Hematopoietic multipotent progenitor cell treated with erythropoietin and hydrocortisone succinate and interleukin-3 and kit ligand, for 15 days (in vitro differentiated cells): ENCODE data around the gene LRP1B.

Experiments used
- DNase-seq: peaks from one replicate; pipeline ENCODE4 v3.0.0-alpha.2; 2015; ENCODE audit warnings: low spot score

LRP1B gene

DNA sequence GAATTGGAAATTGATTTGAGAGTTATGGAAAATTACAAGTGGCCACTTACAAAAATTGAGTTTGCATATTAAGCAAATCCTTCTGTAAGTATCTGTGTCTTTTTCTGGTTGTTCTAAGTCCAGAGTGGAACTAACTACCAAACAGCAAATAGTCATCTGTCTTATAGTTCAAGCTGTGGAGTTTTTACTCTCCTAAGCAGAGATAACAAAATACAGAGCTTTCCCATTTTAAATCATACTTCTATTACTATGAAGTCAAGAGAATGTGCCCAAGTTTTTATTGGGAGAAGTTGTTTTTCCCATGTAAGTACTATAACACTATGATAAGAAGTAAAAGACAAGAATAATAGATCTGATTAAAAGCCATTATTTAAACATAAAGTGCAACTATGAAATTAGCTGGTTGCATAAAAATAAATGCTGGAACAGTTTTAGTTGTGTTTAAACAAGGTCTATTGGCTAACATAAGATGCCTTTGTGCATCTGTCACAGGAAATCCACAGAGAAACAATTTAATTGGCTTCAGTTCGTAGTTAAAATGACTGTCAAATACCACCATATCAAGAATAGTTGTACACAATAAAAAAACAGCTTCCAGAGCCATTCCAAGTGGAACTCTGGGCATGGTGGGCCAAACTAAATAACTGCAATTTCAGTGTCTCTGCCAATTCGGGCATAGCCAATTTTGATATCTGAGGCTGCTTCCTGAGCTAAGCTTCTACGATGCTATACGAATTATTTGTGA lies 1883.2 kb downstream of the LRP1B start:
- no peak for DNase-seq

DNA sequence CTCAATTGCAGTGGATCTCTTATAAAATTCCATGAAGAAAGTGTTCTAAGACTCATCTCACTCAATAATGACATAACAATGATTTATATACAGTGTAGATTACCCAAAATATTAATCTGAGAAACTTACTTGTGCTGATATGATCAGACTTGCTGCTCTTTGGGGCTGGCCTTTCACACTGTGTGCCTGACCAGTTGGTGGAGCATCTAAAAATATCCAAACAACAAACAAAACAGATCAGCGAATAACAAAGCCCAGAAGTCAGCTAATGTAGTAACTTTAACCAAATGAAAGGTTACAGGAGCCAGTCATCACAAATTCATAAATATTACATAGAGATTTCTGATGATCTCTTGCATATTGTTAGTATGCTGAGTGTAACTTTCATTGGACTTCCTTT lies 1883.9 kb downstream of the LRP1B start:
- DNase-seq = no peak

DNA sequence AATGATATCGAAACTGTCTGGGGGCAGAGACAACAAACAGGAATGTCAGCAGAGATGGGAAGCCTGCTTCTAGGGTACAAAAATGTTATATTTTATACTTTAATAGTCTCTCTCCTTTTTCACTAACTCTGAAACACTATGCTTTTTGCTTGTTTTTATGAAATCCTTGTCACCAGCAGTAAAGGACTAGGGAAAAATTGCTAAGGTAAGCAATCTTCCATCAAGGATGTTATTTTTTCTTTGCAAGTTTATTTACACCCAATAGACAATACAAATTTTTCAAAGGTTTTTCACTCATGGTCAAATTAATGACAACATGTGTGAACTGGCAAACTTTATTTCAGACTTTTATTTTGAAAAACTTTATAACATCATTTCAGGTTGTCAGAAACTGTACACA lies 1884.8 kb downstream of the LRP1B start:
- no peak for DNase-seq

DNA sequence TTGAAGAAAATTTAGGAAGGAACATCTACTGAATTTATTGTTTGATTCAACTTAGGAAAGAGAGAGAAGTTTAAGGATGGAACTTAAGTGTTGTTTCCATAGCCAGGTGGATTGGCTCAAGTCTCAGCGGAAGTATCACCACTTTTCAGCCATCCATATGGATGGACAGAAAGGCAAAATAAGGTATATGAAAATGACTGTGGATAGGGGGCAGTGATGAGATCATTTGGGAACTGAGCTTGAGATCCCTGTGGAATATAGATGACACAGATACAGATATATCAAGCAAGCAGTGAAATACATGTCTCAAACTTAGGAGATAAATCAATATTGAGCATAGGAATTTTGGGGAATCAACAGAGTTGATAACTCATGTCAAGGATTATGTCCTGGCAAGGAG lies 1887.9 kb downstream of the LRP1B start:
- DNase-seq = no peak

DNA sequence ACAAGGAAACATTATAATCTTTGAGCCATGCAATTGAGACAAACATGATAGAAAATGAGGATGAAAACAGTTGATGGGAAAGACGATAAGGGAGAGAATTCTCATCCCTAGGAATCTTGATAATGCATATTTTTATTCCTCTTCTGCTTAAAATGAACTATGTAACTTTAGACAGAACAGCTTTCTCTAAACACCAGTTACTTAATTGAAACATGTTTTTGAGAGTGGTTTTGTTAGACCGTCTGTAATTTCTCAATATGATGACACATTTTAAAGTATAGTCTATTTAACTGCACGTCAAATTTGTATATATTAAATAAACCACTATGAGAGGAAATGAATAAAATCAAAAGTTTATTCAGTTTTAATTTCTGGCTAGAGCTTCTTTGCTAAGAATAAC lies 1896.7 kb downstream of the LRP1B start:
- DNase-seq = no peak

DNA sequence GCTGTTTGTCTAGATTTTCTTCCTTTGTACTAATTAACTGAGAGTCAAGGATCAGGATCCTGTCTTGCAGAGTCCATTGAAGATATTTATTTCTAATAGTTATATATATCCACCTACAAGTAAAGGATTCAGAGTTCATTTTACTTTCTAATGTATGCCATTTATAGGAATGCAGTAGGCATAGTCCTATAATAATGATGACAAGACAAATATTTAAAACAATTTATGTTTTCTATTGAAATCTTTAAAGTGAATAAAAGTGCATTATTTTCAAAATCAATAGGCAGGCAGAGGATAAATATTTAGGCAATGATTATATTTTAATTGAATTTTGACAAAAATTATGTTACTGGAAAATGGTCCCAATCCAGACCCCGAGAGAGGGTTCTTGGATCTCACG lies 1919.9 kb downstream of the LRP1B start:
- no peak for DNase-seq

DNA sequence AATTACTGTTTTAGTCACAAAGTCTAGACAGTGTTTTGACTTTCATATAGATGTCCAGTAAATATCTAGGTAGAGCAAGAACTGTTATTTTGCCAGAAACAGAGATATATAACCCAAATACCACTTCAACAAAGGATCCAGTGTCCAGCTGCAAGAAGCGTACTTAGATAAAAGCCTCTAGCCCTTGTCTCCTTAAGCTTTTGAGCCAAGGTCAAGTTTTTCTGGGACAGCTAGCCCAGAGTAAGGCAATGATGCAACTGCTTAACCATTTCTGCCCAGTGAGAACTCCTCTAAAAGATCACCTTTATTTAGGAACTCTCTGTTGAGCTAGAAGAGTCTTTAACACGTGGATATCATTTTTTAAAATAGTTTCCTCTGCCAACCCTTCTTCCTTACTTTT lies 1925.7 kb downstream of the LRP1B start:
- no peak for DNase-seq

DNA sequence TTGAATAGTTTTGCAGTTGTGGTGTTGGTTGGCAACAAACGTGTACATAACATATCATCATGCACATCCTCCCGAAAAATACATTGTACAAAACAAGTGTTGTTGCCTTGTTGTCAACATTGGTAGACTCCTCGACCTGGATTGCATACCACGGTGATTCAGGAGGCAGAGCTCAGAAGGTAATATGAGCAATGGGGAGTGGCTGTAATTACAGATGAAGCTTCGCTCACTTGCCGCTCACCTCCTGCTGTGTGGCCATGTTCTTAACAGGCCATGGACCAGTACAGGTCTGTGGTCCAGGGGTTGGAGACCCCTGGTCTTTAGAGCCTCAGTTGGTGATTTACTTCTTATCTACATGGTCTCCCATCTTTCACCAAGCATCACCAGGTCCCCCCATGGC lies 1927.5 kb downstream of the LRP1B start:
- no peak for DNase-seq

DNA sequence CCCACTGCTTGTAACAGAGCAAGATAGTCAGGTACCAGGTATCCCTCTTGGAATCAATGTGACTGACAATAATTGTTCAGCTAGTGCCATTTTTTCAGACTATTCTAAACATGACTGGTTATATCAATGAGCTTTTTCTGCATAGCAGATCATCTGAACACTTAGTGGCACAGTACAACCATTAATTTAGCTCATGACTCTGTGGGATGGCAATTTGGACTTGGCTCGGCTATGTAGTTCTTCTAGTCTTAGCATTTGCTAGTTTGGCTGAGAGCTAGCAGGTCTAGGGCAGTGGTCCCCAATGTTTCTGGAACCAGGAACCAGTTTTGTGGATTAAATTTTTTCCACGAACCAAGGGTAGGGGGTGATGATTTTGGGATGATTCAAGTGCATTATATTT lies 1929.2 kb downstream of the LRP1B start:
- DNase-seq = no peak

DNA sequence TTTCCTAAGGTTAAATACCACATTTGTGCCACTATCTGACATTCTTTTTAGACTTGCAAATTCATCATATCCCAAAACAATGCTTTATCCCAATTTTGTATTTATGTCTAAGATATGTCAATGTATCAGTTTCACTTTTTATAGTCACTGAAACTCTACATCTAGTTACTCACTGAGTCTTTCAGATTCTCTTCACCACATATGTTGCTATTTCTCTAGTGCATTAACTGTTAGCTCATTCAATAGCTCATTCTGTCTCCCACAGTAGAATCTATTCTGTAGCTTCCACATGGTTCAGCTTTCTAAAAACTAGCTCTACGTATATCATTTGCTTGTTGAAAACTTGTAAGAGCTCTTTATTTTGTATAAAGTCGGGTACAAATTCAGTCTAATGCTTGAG lies 1930.1 kb downstream of the LRP1B start:
- DNase-seq = no peak

DNA sequence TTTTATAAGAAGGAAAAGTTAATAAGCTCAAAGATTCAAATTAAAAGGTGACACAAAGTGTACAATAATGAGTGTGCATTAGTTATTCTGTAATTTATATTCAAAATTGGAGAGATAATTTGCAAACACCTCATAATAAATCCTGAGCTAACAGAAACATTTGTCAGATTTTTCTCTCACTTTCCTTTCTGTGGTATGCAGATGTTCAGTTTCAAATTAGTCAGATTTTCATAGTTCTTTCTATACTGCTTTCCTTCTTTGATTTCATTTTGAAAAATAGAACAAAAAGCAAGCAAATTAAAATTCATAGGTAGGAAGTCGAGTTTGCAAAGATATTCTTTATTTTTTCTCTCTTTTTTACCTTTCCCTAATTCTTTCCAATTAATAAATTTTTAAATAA lies 1930.5 kb downstream of the LRP1B start:
- DNase-seq = no peak

DNA sequence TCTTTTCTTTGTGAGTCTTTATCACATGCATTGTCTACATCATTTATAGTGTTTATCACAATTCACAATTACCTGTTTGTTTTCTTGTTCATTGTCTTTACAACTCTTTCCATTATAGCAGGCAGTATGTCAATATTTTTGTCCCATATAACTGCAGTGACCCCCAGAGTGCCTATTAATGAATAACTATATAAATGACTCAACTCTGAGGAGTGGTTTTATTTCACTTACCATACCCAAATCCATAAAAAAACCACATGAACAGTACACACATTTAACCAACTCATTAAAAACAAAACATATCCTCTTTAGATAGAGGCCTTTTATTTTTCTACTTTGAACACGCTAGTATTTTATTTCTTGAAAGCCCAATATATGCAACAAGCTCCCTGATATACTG lies 1931.5 kb downstream of the LRP1B start:
- DNase-seq = no peak

DNA sequence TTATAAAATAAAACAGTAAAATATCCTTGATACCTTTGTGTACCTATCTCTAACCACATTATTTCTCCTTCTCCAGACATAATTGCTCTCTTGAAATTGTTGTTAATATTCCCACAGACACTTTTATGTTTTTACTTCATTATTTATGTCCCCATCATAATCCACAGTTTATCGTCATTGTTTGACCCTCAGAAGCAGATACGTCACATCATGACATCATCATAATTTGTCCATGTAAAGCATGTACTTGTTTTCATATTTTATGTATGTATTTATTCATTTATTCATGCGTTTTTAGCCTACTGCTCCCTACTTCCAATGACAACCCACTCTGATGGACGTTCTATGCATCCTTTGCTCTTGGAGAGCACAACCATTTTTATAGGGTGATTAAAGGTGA lies 1943.7 kb downstream of the LRP1B start:
- DNase-seq = no peak

DNA sequence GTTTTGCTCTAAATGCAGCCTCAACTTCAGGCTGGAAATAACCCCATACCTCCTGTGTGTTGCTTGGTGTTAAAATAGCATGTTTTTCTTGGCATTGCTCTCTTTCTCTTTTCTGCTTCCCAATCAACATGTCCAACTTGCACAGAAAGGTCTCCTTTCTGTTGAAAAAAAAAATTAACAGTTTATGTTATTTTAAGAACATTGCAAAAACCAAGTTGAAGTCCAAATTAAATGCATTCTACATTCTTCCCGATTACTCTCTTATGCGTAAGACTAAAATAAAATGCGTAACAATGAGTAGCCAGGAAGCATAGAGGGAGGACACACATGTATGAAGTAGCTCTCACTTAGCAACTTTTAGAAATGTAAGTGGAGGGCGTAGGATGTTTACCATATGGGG lies 1944.5 kb downstream of the LRP1B start:
- DNase-seq = no peak

DNA sequence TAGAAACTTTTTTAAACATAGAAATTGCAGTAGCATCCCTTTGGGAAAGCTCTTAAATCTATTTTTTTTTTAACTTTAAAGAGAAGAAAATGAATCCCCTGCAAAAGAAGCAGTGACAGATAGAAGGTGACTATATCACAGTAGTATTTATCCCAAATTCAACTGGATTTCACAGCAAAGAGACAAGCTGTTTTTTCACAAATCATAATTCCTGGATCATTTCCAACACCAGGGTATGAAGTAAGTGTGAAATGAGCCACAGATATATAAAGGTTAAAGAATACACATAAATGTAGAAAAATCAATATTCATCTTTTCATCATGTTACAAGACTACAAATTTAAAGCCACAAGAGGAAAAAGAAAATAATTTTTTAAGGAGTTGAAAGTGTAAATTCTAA lies 1945.7 kb downstream of the LRP1B start:
- no peak for DNase-seq

DNA sequence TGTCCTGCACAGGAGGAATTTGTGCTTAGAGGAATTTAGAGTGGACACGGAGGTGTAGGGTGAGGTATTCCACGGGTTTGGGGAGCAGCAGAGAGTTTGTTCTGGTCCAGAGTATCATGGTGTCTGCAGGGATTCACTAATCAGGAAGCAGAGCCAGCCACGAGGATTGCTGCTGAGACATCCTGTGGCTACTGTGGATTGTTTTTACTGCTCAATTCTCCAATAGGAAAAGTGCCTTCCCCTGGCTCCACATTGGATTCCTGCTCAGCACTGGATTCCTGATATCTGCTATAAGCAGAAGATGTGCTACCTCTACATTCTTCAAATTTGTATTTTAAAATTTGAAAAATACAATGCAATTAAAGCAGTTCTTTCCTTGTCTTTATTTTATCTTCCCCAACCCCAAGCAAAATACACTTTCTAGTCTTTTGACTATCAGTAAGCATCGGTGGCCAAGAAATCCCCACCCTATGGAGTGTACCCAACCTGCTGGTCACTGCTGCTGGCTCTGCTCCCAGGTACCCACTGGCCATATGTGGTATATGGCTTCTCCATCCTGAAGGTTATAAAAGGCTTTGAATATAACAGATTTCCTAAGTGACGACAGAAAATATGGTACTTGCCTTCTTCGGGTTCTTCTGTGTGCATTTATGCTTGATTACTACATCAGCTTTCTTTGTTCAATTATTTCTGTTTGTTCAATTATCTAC lies 1947.6 kb downstream of the LRP1B start:
- no peak for DNase-seq
